NCI-H524 treated with DMSO at 0.1 percent for 48 hours (cell line): ENCODE results near the gene DMD.
"Not testable (repeated sequence)": the region's sequence is repeated elsewhere in the genome, so short reads cannot be mapped to it uniquely, and the experiment has no call there.

Experiments used
- DNase-seq: peaks from one replicate; lab custom pipeline; 2025; lab: John Stamatoyannopoulos, UW

The DMD gene

GRCh38 chrX:32852203-32852602, 359.1 kb downstream of the DMD start:
- no peak for DNase-seq

GRCh38 chrX:32851556-32851955, 359.8 kb downstream of the DMD start:
- DNase-seq = no peak

- DNase-seq = no peak
These were observed 363.4 kb downstream of the DMD start for GRCh38 chrX:32847921-32848320.

GRCh38 chrX:32842053-32842452, 369.3 kb downstream of the DMD start:
- DNase-seq = no peak

GRCh38 chrX:32839781-32840180, 371.6 kb downstream of the DMD start:
- DNase-seq = no peak

GRCh38 chrX:32825009-32825408, 386.3 kb downstream of the DMD start:
- no peak for DNase-seq

- no peak for DNase-seq
These were observed 407.3 kb downstream of the DMD start for GRCh38 chrX:32804034-32804433.

- DNase-seq = no peak
These were observed 412.4 kb downstream of the DMD start for GRCh38 chrX:32798990-32799389.

- DNase-seq = no peak
These were observed 422.4 kb downstream of the DMD start for GRCh38 chrX:32788936-32789335.

- no peak for DNase-seq
These were observed 431.2 kb downstream of the DMD start for GRCh38 chrX:32780109-32780508.

- DNase-seq = no peak
These were observed 432.4 kb downstream of the DMD start for GRCh38 chrX:32778965-32779364.

GRCh38 chrX:32774966-32775365, 436.4 kb downstream of the DMD start:
- no peak for DNase-seq

GRCh38 chrX:32749070-32749469, 462.3 kb downstream of the DMD start:
- no peak for DNase-seq

- no peak for DNase-seq
These were observed 466.0 kb downstream of the DMD start for GRCh38 chrX:32745323-32745722.

- no peak for DNase-seq
These were observed 466.4 kb downstream of the DMD start for GRCh38 chrX:32744921-32745320.

- DNase-seq = no peak
These were observed 469.4 kb downstream of the DMD start for GRCh38 chrX:32741910-32742309.

GRCh38 chrX:32708542-32708941, 502.8 kb downstream of the DMD start:
- no peak for DNase-seq

GRCh38 chrX:32705385-32705784, 506.0 kb downstream of the DMD start:
- not testable (repeated sequence) for DNase-seq

- DNase-seq = no peak
These were observed 524.0 kb downstream of the DMD start for GRCh38 chrX:32687379-32687778.

- no peak for DNase-seq
These were observed 532.9 kb downstream of the DMD start for GRCh38 chrX:32678487-32678886.

GRCh38 chrX:32673193-32673592, 538.2 kb downstream of the DMD start:
- no peak for DNase-seq

GRCh38 chrX:32662516-32662915, 548.8 kb downstream of the DMD start:
- DNase-seq = no peak

GRCh38 chrX:32644476-32645245, 566.7 kb downstream of the DMD start:
- no peak for DNase-seq

GRCh38 chrX:32642283-32642682, 569.1 kb downstream of the DMD start:
- DNase-seq = no peak
